H1 (cell line): ENCODE results near the gene DNAJC21. TPM values are rescaled to one million over a fixed set of nuclear protein-coding genes. Genes with fewer than 3 reads are reported as not detected.

Source experiments
- CTCF ChIA-PET: fragments of 300-600 bp; sonication (Branson Sonifier 250); formaldehyde crosslinking; loops from one replicate; lab custom pipeline; 2021; ENCODE audit not compliant: partially characterized antibody; lab: Charles Lee
- POLR2A ChIA-PET: fragments of 300-600 bp; sonication (Branson Sonifier 250); formaldehyde crosslinking; loops from one replicate; lab custom pipeline; 2021; ENCODE audit warnings: inconsistent platforms; ENCODE audit not compliant: partially characterized antibody; lab: Charles Lee
- DNase-seq, 2 experiments: peaks; one replicate each; pipeline versions ENCODE4 v3.0.0 to v3.0.0-alpha.2; 2010 to 2022; ENCODE audit warnings: low spot score in 2 of 2, low read depth in 1 of 2, mixed read lengths in 1 of 2
- FAIRE-seq: peaks from 2 replicates; lab custom pipeline; 2011; peaks lifted over from hg19 to GRCh38; lab: Jason Lieb, UNC
- H2AFZ ChIP-seq: 2 replicates; pipeline ENCODE4 v1.8.1; 2012; ENCODE audit warnings: low read length, inconsistent platforms
- H2AK5ac ChIP-seq: 2 replicates; pipeline ENCODE4 v1.6.1; 2013; ENCODE audit warnings: low read depth, low read length
- H2BK120ac ChIP-seq: replicated peaks from 2 replicates; pipeline ENCODE3; 2013; ENCODE audit warnings: low read depth, low read length, inconsistent platforms
- H2BK12ac ChIP-seq: 2 replicates; pipeline ENCODE4 v1.6.1; 2013; ENCODE audit warnings: low read depth, low read length
- H2BK15ac ChIP-seq: 2 replicates; pipeline ENCODE4 v1.6.1; 2013; ENCODE audit warnings: low read length
- H2BK20ac ChIP-seq: 2 replicates; pipeline ENCODE4 v1.6.1; 2013; ENCODE audit warnings: low read length
- H2BK5ac ChIP-seq: 2 replicates; pipeline ENCODE4 v1.6.1; 2013; ENCODE audit warnings: low read depth, low read length
- H3K14ac ChIP-seq: 2 replicates; pipeline ENCODE4 v1.6.1; 2013; ENCODE audit warnings: inconsistent platforms; ENCODE audit not compliant: insufficient read length
- H3K18ac ChIP-seq: 2 replicates; pipeline ENCODE4 v1.6.1; 2013; ENCODE audit warnings: low read length; ENCODE audit errors: extremely low read depth
- H3K23ac ChIP-seq: 2 replicates; pipeline ENCODE4 v1.6.1; 2013; ENCODE audit warnings: inconsistent platforms; ENCODE audit not compliant: insufficient read length
- H3K23me2 ChIP-seq: 2 replicates; pipeline ENCODE4 v1.6.1; 2013; ENCODE audit warnings: low read depth, low read length
- H3K27ac ChIP-seq: 2 replicates; pipeline ENCODE4 v1.6.1; 2011; ENCODE audit warnings: low read depth, low read length, inconsistent platforms
- H3K27me3 ChIP-seq, 4 experiments: replicated peaks in 1 of 4; 1 replicate in 1 of 4; 2 replicates in 3 of 4; pipeline versions ENCODE4 v1.6.1 to v1.8.1; 2011 to 2013; ENCODE audit warnings: low read length in 3 of 4, mild to moderate bottlenecking in 3 of 4, inconsistent platforms in 2 of 4, mixed read lengths in 2 of 4, moderate library complexity in 1 of 4; ENCODE audit not compliant: control insufficient read depth in 3 of 4, insufficient read depth in 3 of 4; ENCODE audit errors: extremely low read depth in 1 of 4
- H3K36me3 ChIP-seq, 4 experiments: 2 replicates each; pipeline versions ENCODE4 v1.6.1 to v1.8.1; 2011 to 2013; ENCODE audit warnings: mild to moderate bottlenecking in 4 of 4, low read length in 3 of 4, moderate library complexity in 2 of 4, control low read depth in 1 of 4, inconsistent platforms in 1 of 4; ENCODE audit not compliant: insufficient read depth in 4 of 4, control insufficient read depth in 2 of 4
- H3K4ac ChIP-seq: replicated peaks from 2 replicates; pipeline ENCODE3; 2013; ENCODE audit warnings: low read length, low read depth, mixed read lengths, inconsistent platforms; ENCODE audit not compliant: insufficient read length
- H3K4me1 ChIP-seq, 4 experiments: replicated peaks in 1 of 4; 1 replicate in 1 of 4; 2 replicates in 3 of 4; pipeline versions ENCODE4 v1.6.1 to v1.8.1; 2011 to 2013; ENCODE audit warnings: low read length in 3 of 4, inconsistent platforms in 2 of 4, mixed read lengths in 1 of 4; ENCODE audit not compliant: insufficient read depth in 4 of 4, control insufficient read depth in 3 of 4
- H3K4me2 ChIP-seq, 2 experiments: 2 replicates each; pipeline versions ENCODE4 v1.6.1 to v1.8.1; 2011 to 2013; ENCODE audit warnings: low read depth in 2 of 2, low read length in 2 of 2, control low read depth in 1 of 2, inconsistent platforms in 1 of 2, mild to moderate bottlenecking in 1 of 2; ENCODE audit not compliant: insufficient read depth in 1 of 2
- H3K4me3 ChIP-seq, 4 experiments: fragments of 200-600, 300-600 bp in 1 of 4; sonication (generic), shearing (Covaris generic), sonication (Bioruptor Twin) in 1 of 4; 2 replicates each; pipeline versions ENCODE4 v1.5.1 to v1.8.1; 2011 to 2016; ENCODE audit warnings: low read length in 4 of 4, low read depth in 3 of 4, control low read depth in 2 of 4, inconsistent platforms in 2 of 4, mild to moderate bottlenecking in 2 of 4, mixed read lengths in 1 of 4, moderate library complexity in 1 of 4; ENCODE audit not compliant: insufficient read depth in 2 of 4; ENCODE audit errors: extremely low read depth in 1 of 4
- H3K56ac ChIP-seq: replicated peaks from 2 replicates; pipeline ENCODE3; 2013; ENCODE audit warnings: low read depth, mild to moderate bottlenecking, mixed read lengths, low read length, inconsistent platforms; ENCODE audit not compliant: insufficient read length
- H3K79me1 ChIP-seq: 2 replicates; pipeline ENCODE4 v1.6.1; 2013; ENCODE audit warnings: low read depth, low read length, control low read depth
- H3K79me2 ChIP-seq, 2 experiments: 2 replicates each; pipeline versions ENCODE4 v1.6.1 to v1.8.1; 2012 to 2013; ENCODE audit warnings: low read length in 2 of 2, mild to moderate bottlenecking in 2 of 2, inconsistent platforms in 1 of 2; ENCODE audit not compliant: insufficient read depth in 2 of 2, control insufficient read depth in 1 of 2
- H3K9ac ChIP-seq, 4 experiments: replicated peaks in 1 of 4; 1 replicate in 1 of 4; 2 replicates in 3 of 4; pipeline versions ENCODE4 v1.6.1 to v1.8.1; 2011 to 2013; ENCODE audit warnings: low read depth in 3 of 4, low read length in 3 of 4, control low read depth in 2 of 4, mild to moderate bottlenecking in 2 of 4, moderate library complexity in 2 of 4, inconsistent platforms in 1 of 4; ENCODE audit errors: extremely low read depth in 1 of 4
- H3K9me3 ChIP-seq, 2 experiments: 2 replicates each; pipeline versions ENCODE4 v1.6.1 to v1.8.1; 2012 to 2013; ENCODE audit warnings: mild to moderate bottlenecking in 2 of 2, moderate library complexity in 2 of 2, control low read depth in 1 of 2, inconsistent platforms in 1 of 2, low read depth in 1 of 2, low read length in 1 of 2, mixed read lengths in 1 of 2; ENCODE audit not compliant: insufficient read depth in 2 of 2
- H4K20me1 ChIP-seq, 2 experiments: replicated peaks in 1 of 2; 2 replicates each; pipeline versions ENCODE3 to v1.8.1; 2011 to 2013; ENCODE audit warnings: inconsistent platforms in 2 of 2, low read length in 2 of 2, mild to moderate bottlenecking in 1 of 2; ENCODE audit not compliant: insufficient read depth in 2 of 2, control insufficient read depth in 1 of 2
- H4K5ac ChIP-seq: 2 replicates; pipeline ENCODE4 v1.6.1; 2013; ENCODE audit warnings: low read length, low read depth, mixed read lengths, inconsistent platforms; ENCODE audit not compliant: insufficient read length
- H4K8ac ChIP-seq: 2 replicates; pipeline ENCODE4 v1.8.0; 2013; ENCODE audit warnings: mild to moderate bottlenecking, moderate library complexity, low read length, inconsistent platforms; ENCODE audit not compliant: insufficient read depth; ENCODE audit errors: extremely low read depth
- H4K91ac ChIP-seq: replicated peaks from 2 replicates; pipeline ENCODE3; 2013; ENCODE audit warnings: low read length, mixed read lengths, inconsistent platforms; ENCODE audit not compliant: insufficient read length
- CHD2 ChIP-seq: IDR thresholded peaks from 2 replicates; pipeline ENCODE4 v1.6.1; 2012; ENCODE audit warnings: low read length, improper control_type of control experiment
- MAFK ChIP-seq: IDR thresholded peaks from 2 replicates; pipeline ENCODE4 v1.6.1; 2012; ENCODE audit warnings: low read depth, mild to moderate bottlenecking, improper control_type of control experiment, low read length
- RAD21 ChIP-seq, 2 experiments: IDR thresholded peaks in 1 of 2; conservative IDR thresholded peaks in 1 of 2; 2 replicates each; pipeline ENCODE4 v1.6.1; 2011; ENCODE audit warnings: low read depth in 2 of 2, low read length in 2 of 2, improper control_type of control experiment in 1 of 2, inconsistent platforms in 1 of 2, mild to moderate bottlenecking in 1 of 2, moderate library complexity in 1 of 2
- TBP ChIP-seq: IDR thresholded peaks from 2 replicates; pipeline ENCODE4 v1.6.1; 2011; ENCODE audit warnings: low read depth, low read length, improper control_type of control experiment
- ZNF274 ChIP-seq: IDR thresholded peaks from 2 replicates; pipeline ENCODE4 v1.7.0; 2012; ENCODE audit warnings: low read length, borderline replicate concordance; ENCODE audit errors: extremely low read depth
- WGBS, 2 experiments: shearing (Covaris generic) in 1 of 2; methylation state at CpG; one replicate each; pipeline versions ENCODE4 v1.1.6 to v1.1.7; 2013 to 2015; ENCODE audit warnings: low lambda C conversion rate in 2 of 2, mixed read lengths in 2 of 2, inconsistent platforms in 1 of 2, low coverage in 1 of 2, missing lambda C conversion rate in 1 of 2; ENCODE audit not compliant: insufficient replicate concordance in 2 of 2, insufficient coverage in 1 of 2, insufficient read length in 1 of 2; ENCODE audit errors: extremely low coverage in 1 of 2, missing lambda C conversion rate in 1 of 2; 5-methylcytosine and 5-hydroxymethylcytosine counted together
- polyA plus RNA-seq, 7 experiments: library from polyadenylated mRNA; depleted of rRNA in 3 of 7; stranded (reverse) in 5 of 7; unstranded in 2 of 7; fragments of >200 nt in 5 of 7; fragments of 200-250 nt in 2 of 7; gene quantifications; 1 replicate in 5 of 7; 2 replicates in 1 of 7; 4 replicates in 1 of 7; pipeline versions ENCODE4 v1.2.1 to v1.2.3, GENCODE V29; 2011 to 2013; ENCODE audit warnings: missing spikeins in 2 of 7, mixed read lengths in 2 of 7
- total RNA-seq: library from RNA; stranded (reverse); fragmentation: NEBNext Ultra II Directional; extraction: Animal tissue kit (Norgen Biotek cat#: 25700); gene quantifications from 2 replicates; pipeline ENCODE4 v1.2.1, GENCODE V29; 2021

Gene DNAJC21
- total and polyA plus RNA-seq, 2 of the 8 experiments (the other 6 are each of a cell fraction or from before 2014, with no cell fraction given), result 5.1 to 47.5 TPM

GRCh38 chr5:34968258-34968657 lies 38.9 kb downstream of the DNAJC21 start:
- no peak overlapping the region for H3K14ac ChIP-seq
- H2BK20ac ChIP-seq, result no peak overlapping the region
- H3K79me1 ChIP-seq, result no peaks in the 10 kb centered on the region
- no peaks in the 10 kb centered on the region for H3K79me2 ChIP-seq
- TF ChIP-seq TBP, result no peak
- no peak for TF ChIP-seq CHD2
- TF ChIP-seq ZNF274, result no peak
- TF ChIP-seq RAD21 (IDR thresholded peaks at IDR 0.05 in 1 of 2, conservative IDR thresholded peaks at IDR 0.05 in 1 of 2; ENCODE audit: low read depth in 2 of 2, low read length in 2 of 2), result no peak
- no peak for TF ChIP-seq MAFK
- H4K20me1 ChIP-seq, result no peaks in the 10 kb centered on the region
- FAIRE-seq (no peak), DNase-seq (no peak)
- H3K23me2 ChIP-seq, result no peaks in the 10 kb centered on the region
- no peak overlapping the region for H3K56ac ChIP-seq
- no peak overlapping the region for H2AK5ac ChIP-seq
- no peak overlapping the region for H2AFZ ChIP-seq
- no peak overlapping the region for H3K9ac ChIP-seq
- H4K91ac ChIP-seq, result no peak overlapping the region
- no peak overlapping the region for H4K8ac ChIP-seq
- no peak overlapping the region for H3K4me3 ChIP-seq
- WGBS, 2 experiments, result 97% methylated on average over 2 of the region's 2 CpGs; no CpG with 5 or more reads in 1 of the 2 experiments
- no peak overlapping the region for H2BK12ac ChIP-seq
- no peak overlapping the region for H3K4ac ChIP-seq
- H2BK15ac ChIP-seq, result no peak overlapping the region
- H3K18ac ChIP-seq, result no peak overlapping the region
- H3K4me2 ChIP-seq, result no peak overlapping the region
- ChIA-PET CTCF (interaction anchor here (1.1 kb wide), 1 partner anchor 10 kb away, joined by 4 read pairs; no protein-coding TSS in a partner anchor), POLR2A (interaction anchor here (0.7 to 1.2 kb wide), 2 partner anchors 9 to 12 kb away, joined by 3 to 4 read pairs; no protein-coding TSS in a partner anchor)
- H3K27ac ChIP-seq, result no peak overlapping the region
- H3K9me3 ChIP-seq, result no peaks in the 10 kb centered on the region
- H3K23ac ChIP-seq, result no peak overlapping the region
- H3K36me3 ChIP-seq, result no peaks in the 10 kb centered on the region
- H4K5ac ChIP-seq, result no peak overlapping the region
- no peaks in the 10 kb centered on the region for H3K4me1 ChIP-seq
- no peak overlapping the region for H2BK120ac ChIP-seq
- no peak overlapping the region for H2BK5ac ChIP-seq
- H3K27me3 ChIP-seq, result no peaks in the 10 kb centered on the region
